GM04503 (cell line): ENCODE data around the gene GPA33.

Experiments used
- DNase-seq: peaks from one replicate; pipeline ENCODE4 v3.0.0-alpha.2; 2012; ENCODE audit warnings: low read depth

The GPA33 gene

DNA sequence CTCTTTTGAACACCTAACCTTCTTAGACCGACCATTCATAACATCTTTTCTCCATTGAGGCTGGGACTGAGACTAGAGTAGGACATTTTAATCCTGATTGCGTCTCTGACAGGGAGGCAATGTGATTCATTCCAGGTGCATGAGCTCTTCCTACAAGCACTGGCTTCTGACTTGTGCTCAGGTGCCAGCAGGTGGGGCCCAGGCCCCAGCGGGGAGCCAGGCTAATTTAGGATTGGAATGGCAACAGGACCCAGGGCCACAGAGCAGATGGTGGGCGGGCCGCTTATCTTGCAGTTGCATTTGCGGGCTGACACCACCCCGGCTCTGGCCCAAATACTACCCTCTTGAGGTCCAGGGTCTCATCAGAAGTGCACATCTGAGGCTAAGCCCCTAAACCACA is 4.1 kb downstream of the GPA33 start:
- DNase-seq: no peak

DNA sequence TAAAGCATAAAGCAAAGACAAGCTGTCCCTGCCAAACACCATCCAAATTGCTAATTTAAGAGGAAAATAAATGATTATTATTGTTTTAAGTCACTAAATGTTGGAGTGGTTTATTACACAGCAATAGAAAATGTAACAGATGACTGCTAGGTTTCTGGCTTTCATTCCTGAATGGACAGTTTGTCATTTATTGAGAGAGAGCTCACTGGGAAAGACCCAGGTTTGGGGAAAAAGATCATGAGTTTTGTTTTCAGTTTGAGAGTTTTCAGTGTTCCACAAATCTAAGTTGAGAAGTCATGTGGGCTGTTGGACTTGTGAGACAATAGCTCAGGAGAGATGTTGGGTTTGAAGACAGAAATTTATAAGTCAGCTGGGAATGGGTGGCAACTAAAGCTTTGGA is 5.4 kb downstream of the GPA33 start:
- no peak for DNase-seq

DNA sequence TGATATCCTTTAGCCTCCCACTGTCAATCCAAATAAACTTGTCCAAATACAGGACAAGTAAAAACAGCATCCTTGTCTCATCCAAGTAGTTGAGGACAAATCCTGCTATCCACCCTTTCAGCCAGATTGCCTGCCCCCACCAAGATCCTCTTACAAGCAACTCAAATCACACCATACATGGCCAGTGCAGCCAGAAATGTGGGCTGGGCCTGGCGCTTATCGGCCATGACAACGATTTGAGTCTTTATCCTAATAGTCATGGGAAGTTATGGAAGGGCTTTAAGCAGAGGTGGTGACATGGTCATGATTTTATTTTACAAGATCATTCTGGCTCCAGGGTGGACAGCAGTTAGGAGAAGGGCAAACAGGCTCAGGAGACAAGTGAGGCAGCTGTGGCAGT is 6.3 kb downstream of the GPA33 start:
- no peak for DNase-seq

DNA sequence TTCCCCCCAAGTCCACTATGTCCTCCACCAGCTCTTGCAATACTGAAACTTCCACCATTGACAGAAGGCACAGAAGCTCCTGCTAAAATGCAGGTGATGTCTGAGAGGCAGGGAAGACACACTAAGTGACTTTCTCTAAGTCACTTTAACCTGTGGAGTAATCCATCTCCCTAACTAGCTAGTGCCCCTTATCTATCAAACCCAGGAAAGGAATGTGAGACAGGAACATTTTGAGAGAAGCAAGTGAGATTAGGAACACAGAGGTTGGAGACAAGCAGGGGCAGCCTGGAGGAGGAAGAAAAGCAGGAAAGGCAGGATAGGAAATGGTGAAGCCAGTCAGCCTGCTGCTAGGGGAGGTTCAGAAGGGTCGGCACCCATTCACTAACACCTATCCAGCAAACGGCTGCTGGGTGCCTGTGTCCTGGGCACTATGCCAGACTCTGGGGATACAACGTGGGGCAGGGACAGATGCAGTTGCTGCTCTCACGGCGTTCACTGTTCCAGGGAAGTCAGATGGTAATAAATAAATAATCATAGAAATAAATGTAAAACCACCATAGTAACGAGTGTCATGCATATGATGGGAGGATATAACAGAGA is 7.0 kb downstream of the GPA33 start:
- DNase-seq: no peak

DNA sequence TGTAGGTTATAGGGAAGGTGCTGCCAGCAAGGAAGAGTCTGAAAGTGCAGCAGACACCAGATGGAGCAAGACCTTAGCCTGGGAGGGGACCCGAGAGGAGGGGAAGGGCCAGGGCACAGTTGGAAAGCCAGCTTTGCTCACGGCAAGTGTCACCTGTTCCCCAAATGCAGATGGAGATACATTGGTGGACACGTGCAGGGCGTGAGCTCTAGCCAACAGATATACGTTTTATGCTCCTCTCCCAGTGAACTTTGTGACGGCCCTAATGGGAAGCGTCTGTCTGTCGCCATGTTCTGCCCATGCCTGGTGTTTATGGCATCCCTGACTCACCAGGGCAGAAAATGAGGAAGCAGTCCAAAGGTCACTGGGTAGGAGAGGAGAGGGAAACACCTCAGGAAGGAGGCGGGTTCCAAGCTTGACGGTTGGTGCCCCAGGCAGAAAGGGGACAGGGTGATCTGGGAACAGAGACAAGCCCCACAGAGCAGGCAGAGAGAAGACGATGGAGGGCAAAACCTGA is 7.6 kb downstream of the GPA33 start:
- DNase-seq: no peak

DNA sequence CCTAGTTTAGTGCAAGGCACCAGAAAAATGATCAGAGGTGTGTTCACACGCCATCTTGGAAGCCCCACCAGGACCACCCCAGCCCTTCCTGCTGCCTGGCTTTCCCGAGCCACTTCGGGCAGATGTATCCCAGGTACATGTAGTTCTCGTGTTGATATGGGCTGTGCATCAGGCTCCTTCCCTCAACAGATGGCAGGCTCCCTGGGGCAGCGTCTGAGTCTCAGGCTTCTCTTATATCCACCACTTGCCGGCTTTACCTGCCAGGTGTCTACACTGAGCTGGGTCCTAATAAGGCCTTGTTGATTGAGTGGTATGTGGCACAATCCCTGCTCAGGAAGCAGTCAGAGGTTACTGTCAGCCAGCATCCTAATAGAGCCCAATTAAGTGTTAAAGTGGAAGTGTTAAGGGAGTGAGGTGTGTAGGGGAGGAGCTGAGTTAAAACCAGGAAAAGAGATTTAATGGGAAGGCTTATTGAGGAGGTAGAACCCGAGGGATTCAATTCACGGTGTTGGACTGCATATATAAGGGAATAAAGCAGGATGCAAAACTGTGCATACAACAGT is 8.5 kb downstream of the GPA33 start:
- no peak for DNase-seq

DNA sequence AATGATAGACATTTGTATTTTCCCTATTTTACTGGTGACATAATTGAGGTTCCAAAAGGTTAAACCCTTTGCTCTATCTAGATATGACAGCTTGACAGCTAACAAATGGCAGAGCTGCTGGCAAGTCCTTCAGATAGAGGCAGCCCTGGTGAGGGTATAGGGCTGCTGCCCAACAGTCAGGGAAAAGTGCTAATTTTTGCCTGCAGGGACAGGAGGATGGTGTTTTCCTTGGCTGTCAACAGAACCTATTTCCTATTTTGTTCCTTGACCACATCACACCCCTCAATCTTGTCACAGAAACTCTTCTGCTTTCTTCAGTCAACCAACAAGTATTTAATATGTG is 12.3 kb downstream of the GPA33 start:
- no peak for DNase-seq

DNA sequence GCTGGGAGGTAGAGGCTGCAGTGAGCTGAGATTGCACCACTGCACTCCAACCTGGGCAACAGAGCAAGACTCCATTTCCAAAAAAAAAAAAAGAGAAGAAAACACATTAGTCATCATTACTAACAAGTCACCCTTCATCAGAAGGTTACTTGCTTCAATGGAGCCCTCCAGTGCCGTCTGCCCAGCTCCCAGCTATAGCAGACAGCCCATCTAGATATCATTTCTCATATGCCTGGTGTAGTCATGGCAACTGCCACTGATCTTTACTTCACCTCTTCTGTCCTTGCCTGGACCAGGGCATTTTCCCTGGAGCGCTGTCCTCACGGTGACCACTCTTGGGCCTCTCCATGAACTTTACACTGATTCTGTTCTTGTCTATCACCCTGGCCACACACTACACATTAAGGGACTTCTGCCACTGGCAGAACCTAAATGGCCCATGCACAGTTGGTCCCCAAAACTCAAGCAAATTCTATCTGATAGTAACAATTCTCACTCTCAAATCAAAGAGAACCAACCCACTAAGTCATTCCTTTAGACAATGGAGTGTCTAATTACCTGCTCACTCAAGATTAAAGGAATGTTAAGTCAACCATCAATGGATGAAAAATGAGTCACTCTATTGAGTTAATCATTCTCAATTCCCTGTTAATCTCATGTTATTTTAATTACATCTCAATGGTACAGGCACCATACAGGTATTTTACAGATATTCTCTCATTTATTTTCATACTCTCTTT is 12.9 kb downstream of the GPA33 start:
- no peak for DNase-seq

DNA sequence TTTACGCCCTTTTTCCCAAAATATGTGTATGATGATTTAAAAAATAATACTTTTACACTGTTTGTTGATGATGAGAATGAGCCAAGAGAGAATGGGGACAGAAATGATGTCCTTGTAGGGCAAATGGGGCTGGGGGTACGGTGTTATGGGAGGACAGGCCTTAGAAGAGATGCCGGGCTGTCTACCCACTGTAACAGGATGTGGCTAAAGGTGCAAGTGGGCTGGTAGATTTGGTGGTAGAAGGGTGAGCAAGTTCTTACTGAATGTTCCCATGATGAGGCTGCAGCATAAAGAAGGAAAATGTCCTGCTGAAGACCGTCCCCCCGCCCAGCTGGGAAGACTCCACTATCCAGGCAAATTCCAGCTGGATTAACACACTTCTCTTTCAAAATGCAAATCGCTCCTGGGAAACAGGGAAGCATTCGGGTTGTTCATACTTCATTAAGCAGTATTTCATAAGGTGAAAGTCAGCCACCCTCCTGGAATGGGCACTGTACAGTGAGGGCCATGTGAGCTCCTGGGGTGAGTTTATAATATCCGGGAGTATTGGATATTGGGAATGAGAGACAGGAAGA is 14.0 kb downstream of the GPA33 start:
- DNase-seq: no peak

DNA sequence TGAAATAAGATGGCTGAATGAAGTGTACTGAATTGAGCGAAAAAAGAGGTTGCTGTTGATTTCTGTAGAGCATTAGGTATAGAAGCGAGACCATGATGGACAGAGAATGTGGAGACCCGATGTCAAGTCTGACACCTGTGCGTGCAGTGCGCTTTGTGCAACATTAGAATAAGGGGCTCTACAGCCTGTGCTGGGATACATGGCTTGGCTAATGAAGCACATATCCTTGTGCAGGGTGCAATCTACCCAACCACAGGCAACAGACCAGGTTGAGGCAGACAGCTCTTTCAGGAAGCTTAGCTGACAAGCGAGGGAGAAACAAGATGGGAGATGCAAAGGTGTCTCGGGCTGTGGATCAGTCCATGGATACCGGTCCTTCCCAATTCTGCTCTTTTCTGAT is 18.9 kb downstream of the GPA33 start:
- DNase-seq: no peak

DNA sequence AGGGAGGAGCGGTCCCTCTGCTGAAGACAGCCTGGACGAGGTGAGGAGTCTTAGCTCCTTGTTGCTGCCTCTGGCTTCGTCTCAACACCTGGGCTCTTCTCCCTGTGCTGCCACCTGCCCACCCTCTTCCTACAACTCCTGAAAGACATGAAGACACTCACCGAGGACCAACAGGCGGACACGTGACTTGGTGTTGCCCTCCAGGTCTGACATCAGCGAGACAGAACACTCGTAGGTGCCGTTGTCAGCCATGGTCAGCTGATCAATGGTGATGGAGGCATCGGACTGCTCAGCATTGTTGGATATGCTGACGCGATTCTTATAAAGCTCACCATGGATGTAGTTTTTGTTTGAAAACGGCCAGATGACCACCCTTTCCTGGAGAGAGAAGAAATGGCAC is 21.4 kb downstream of the GPA33 start:
- no peak for DNase-seq

DNA sequence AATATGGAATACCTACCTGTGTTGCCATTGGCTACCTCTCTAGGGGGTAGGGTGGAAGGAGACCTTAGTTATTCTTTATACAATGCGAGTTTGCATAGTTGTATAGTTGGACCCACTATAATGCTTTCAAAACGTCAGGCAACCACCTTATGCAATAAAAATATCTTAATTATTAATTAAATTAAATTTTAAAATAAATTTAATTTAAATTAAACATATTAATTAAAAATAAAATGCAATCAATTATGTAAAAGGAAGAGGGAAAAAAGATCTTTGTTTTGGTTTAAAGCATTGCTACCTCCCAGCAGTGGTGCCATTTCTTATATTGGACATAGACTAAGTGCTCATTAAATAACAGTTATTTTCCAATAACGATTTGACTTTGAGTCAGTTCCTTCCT is 22.3 kb downstream of the GPA33 start:
- DNase-seq: no peak

DNA sequence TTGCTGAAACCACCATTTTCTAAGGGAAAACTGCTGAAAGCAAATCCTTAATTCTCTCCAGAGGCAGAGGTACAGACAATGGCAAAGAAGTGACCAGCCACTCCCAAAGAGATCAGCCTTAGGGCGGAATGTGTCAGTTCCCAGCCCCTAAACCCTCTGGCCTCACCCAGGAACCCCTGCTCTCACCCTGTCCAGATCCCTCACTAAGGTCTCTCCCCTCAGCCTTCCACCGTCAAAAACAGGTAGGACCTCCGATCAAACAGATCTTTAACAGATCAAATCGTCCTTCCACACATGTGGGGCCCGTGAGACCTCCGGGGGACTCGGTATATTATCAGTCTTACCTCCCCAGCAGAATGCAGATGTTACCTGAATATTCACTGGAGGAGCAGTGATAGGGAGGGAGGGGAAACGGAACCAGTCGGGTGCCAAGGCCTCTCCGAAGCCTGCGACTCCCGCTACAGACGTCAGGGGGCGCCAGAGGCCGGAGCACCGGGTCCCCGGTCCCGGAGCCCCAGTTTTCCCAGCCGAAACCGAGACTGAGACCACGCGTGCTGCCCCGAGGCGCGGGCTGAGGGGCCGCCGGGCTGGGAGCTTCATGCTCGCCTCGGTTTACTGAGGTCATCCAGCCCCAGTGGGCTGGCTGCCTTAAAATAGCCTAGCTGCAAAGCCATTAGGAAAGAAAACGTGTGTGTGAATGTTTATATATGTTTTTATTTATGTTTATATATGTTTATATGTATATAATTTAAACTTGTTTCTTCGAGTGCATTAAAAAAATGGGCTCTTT is 23.6 kb downstream of the GPA33 start:
- DNase-seq: no peak

DNA sequence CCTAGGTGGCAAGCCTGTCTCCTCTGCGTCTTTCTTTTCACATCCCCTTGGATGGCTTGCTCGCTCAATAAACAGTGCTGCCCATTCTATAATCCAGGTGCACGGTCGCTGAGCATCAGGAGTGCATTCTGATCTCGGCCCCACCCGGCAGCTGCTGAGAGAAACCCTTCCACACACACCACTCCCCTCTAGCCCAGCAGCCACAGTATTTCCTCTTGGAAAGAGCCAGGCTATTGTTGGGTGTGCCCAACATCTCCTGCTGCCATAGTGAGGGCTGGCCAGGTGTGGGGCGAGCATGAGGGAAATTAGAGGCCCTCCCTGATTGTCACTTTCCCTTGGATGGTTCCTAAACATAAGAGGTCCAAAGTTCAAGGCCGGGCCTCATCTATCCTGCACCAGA is 24.7 kb downstream of the GPA33 start:
- DNase-seq: no peak

DNA sequence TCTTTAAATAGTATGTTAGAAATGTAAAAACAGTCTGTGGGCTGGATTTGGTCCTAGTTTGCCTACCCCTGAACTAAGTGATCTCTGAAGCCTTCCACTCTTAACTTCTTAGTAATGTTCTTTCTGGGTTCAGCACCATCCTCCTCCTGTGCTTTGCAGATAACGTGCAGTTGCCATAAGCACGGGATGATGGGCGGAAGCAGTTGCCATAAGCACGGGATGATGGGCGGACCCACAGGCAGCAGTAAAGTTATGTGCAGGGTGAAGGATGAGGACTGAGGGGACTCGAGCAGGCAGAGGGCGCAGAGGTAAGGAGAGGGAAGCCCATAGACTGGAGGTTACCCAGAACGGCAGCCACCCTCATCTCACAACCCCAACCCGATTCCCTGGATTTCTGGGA is 25.6 kb downstream of the GPA33 start:
- no peak for DNase-seq

DNA sequence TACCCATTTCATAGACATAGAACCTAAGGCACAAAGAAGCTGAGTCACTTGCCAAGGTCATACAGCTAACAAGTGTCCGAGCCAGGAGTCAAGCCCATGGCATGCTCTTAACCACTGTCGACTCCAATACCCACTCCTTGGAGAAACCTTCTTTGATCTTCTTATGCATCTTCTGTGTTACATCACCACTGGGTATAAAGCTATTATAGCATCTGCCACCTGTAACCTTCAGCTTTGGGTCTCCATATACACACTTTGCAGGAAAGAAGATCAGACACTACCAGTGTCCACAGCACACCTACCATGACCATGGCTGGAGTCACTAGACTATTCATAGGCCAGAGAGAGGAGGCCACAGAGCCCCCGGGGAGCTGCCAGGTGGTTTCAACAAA is 29.1 kb downstream of the GPA33 start:
- no peak for DNase-seq

DNA sequence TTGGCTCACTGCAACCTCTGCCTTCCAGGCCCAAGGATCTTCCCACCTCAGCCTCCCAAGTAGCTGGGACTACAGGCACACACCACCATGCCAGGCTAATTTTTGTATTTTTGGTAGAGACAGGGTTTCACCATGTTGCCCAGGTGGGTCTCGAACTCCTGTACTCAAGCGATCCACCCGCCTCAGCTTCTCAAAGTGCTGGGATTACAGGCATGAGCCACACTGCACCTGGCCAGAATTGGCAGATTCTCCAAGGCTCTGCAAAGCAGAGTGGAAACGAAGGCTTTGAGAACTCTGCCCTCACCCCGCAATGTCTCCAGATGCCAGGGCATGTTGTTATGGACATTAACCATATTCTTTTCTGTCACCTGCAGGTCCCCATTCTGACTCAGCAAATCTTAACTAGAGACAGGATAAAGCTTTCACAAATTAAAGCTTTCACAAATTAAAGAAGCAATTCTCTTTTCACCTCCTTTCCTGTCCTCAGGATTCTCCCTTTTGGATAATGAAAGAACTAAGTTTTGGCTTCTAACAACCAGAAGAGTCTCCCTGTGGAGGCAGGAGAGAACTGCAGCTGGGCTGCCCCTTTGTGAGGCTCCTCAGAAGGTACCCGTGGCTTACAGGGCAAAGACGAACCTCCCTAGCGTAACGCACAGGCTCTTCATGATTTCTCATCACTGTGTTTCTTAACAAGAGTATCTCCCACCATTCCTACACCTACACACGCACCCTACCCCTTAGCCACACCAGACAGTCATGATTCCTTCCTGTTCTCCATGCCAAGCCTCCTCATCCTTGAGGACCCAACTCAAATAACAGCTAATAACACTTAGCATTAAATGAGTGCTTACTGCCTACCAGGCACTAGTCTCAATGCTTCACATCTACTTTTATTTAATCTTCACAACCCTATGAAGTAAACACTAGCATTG is 29.8 kb downstream of the GPA33 start:
- no peak for DNase-seq

DNA sequence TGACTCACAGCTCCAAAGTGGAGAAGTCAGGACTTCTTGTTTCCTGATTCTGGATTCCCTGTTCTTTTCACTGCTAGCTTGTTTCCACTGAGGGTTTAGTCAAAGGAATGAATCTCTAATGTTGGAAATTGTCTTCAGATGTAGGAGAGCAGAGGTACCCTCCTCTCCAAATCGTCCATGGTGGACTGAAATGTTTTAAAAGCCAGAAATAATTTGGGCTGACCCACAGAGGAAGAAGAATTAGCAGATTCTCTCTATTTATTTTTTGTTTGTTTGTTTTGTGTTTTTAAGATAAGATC is 30.4 kb downstream of the GPA33 start:
- no peak for DNase-seq

DNA sequence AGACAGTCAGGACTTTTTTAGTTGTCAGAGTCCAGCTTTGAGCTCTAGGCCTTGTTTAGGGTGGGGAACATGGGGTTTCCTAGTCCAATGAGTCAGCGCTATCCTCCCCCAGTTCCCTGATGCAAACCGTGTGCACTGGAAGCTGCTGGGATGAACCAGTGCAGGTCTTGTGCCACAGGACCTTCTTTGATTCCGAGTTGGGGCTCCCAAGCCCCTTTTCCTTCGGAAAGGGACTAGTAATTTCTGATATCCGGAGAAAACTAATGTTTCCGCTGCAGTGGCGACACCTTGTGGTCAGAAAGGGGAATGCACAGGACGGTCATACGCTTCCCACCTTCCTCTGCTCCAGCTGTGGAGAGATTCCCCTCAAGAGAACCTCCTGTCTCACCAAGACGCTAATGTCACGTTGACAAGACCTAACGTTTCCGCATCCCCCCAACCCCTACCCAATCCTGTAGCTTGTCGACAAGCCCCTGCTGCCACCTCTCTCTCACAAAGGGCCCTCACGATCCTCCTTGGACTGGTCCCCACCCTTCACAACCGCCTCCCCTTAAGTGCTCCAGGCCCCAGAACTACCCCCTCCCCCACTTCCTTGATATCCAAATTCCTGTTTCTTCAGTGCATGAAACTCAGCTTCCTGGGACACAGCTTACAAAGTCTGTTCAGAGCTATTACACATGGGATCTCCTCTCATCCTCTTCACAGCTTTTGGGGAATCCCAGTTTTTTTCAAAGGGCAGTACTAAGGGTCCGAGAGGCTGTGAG is 30.9 kb downstream of the GPA33 start:
- DNase-seq: no peak

DNA sequence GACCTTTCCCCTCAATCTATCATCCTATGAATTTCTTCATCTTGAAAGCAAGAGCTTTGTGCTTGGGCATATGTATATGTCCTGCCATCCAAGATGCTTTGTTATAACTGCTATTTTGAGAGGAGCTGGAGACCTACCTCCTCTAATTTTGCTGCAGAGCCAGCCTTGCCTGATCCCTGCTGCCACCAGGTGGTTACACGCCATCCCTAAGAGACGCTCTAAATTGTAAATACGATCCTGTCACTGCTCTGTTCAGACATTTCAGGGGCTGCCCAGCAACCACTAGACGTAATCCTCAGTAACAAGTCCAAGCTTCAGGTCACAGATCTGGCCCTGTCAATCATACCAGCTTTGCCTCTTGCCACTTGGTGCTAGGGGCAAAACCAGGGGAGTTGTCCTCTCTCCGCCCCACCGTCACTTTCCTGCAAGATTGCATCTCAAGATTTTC is 32.9 kb downstream of the GPA33 start:
- DNase-seq: no peak
